SK-N-SH treated with all-trans-retinoic acid at 6 μM for 48 hours (cell line): ENCODE data around the gene IKZF1.

Source experiments
- ATAC-seq: fragments of 200-7000 bp; cut with Tn5 transposase; 3 replicates; pipeline ENCODE4 v1.9.1; 2020; ENCODE audit warnings: mild to moderate bottlenecking, moderate library complexity
- ARNTL ChIP-seq: fragments of 450-650 bp; formaldehyde crosslinking; IDR thresholded peaks from 2 replicates; pipeline ENCODE4 v1.5.0; 2020; ENCODE audit warnings: low read depth, mild to moderate bottlenecking, moderate library complexity, borderline replicate concordance
- BACH2 ChIP-seq: fragments of 250-450 bp; sonication (Bioruptor Pico); IDR thresholded peaks from 2 replicates; pipeline ENCODE4 v1.9.0; 2021; ENCODE audit warnings: mild to moderate bottlenecking, borderline replicate concordance
- ESRRG ChIP-seq: fragments of 250-450 bp; sonication (Bioruptor Pico); IDR thresholded peaks from 2 replicates; pipeline ENCODE4 v1.6.1; 2021; ENCODE audit warnings: mild to moderate bottlenecking
- GLIS3 ChIP-seq: fragments of 250-450 bp; sonication (Bioruptor Pico); IDR thresholded peaks from 2 replicates; pipeline ENCODE4 v1.5.0; 2020; ENCODE audit warnings: mild to moderate bottlenecking, moderate library complexity
- ISL1 ChIP-seq: fragments of 250-450 bp; sonication (Bioruptor Pico); IDR thresholded peaks from 2 replicates; pipeline ENCODE4 v2.1.2; 2022; ENCODE audit warnings: mild to moderate bottlenecking, moderate library complexity
- OSR1 ChIP-seq: fragments of 250-450 bp; sonication (Bioruptor Pico); IDR thresholded peaks from 2 replicates; pipeline ENCODE4 v1.8.0; 2022; ENCODE audit warnings: moderate library complexity, mild to moderate bottlenecking, inconsistent platforms
- PPARA ChIP-seq: fragments of 250-450 bp; sonication (Bioruptor Pico); IDR thresholded peaks from 2 replicates; pipeline ENCODE4 v1.5.0; 2020; ENCODE audit warnings: mild to moderate bottlenecking, borderline replicate concordance
- RARB ChIP-seq: fragments of 250-450 bp; sonication (Bioruptor Pico); IDR thresholded peaks from 2 replicates; pipeline ENCODE4 v1.8.0; 2021; ENCODE audit warnings: mild to moderate bottlenecking, moderate library complexity
- SNAI2 ChIP-seq: fragments of 250-450 bp; sonication (Bioruptor Pico); IDR thresholded peaks from 2 replicates; pipeline ENCODE4 v1.5.0; 2020; ENCODE audit warnings: mild to moderate bottlenecking, moderate library complexity
- TCF4 ChIP-seq: fragments of 250-450 bp; sonication (Bioruptor Pico); IDR thresholded peaks from 2 replicates; pipeline ENCODE4 v1.8.0; 2021; ENCODE audit warnings: mild to moderate bottlenecking, moderate library complexity, borderline replicate concordance
- TOX ChIP-seq: fragments of 250-450 bp; sonication (Bioruptor Pico); IDR thresholded peaks from 2 replicates; pipeline ENCODE4 v1.8.0; 2021; ENCODE audit warnings: mild to moderate bottlenecking, moderate library complexity, borderline replicate concordance
- ZC3H10 ChIP-seq: fragments of 250-450 bp; sonication (Bioruptor Pico); IDR thresholded peaks from 2 replicates; pipeline ENCODE4 v1.5.1; 2021; ENCODE audit warnings: mild to moderate bottlenecking, moderate library complexity
- ZFP3 ChIP-seq: fragments of 250-450 bp; sonication (Bioruptor Pico); IDR thresholded peaks from 2 replicates; pipeline ENCODE4 v1.5.0; 2020; ENCODE audit warnings: mild to moderate bottlenecking, moderate library complexity
- ZFP30 ChIP-seq: fragments of 450-650 bp; formaldehyde crosslinking; IDR thresholded peaks from 2 replicates; pipeline ENCODE4 v1.5.0; 2022; ENCODE audit warnings: mild to moderate bottlenecking, moderate library complexity
- ZNF565 ChIP-seq: fragments of 450-650 bp; formaldehyde crosslinking; conservative IDR thresholded peaks from 2 replicates; pipeline ENCODE4 v1.5.0; 2020; ENCODE audit warnings: low read depth, mild to moderate bottlenecking, moderate library complexity
- TF ChIP-seq, protein P1 (sequence below): fragments of 250-450 bp; sonication (Bioruptor Pico); IDR thresholded peaks from 2 replicates; pipeline ENCODE4 v1.5.0; 2020; ENCODE audit warnings: mild to moderate bottlenecking, moderate library complexity
- TF ChIP-seq, protein P2 (sequence below): fragments of 250-450 bp; sonication (Bioruptor Pico); IDR thresholded peaks from 2 replicates; pipeline ENCODE4 v1.5.1; 2021; ENCODE audit warnings: mild to moderate bottlenecking, moderate library complexity
- TF ChIP-seq, protein P3 (sequence below): fragments of 250-450 bp; sonication (Bioruptor Pico); IDR thresholded peaks from 2 replicates; pipeline ENCODE4 v1.8.0; 2020; ENCODE audit warnings: mild to moderate bottlenecking, moderate library complexity, borderline replicate concordance
- TF ChIP-seq, protein P4 (sequence below): fragments of 250-450 bp; sonication (Bioruptor Pico); IDR thresholded peaks from 2 replicates; pipeline ENCODE4 v1.5.1; 2020; ENCODE audit warnings: low read depth, mild to moderate bottlenecking, moderate library complexity

Gene IKZF1

DNA sequence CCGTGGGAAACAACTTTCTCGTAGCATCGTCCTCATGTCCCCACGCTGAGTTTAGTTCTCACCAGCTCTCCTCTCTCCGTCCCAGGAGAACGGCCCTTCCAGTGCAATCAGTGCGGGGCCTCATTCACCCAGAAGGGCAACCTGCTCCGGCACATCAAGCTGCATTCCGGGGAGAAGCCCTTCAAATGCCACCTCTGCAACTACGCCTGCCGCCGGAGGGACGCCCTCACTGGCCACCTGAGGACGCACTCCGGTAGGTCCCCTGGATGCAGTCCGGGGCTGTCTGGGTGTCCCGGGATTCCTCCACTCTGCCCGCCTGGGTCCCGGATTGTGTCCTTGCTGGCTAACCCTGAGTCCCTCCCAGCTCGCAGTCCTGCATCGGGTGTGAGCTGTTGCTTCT, 77.9 kb downstream of the IKZF1 start (continued):
- TF ChIP-seq, protein P1, sequence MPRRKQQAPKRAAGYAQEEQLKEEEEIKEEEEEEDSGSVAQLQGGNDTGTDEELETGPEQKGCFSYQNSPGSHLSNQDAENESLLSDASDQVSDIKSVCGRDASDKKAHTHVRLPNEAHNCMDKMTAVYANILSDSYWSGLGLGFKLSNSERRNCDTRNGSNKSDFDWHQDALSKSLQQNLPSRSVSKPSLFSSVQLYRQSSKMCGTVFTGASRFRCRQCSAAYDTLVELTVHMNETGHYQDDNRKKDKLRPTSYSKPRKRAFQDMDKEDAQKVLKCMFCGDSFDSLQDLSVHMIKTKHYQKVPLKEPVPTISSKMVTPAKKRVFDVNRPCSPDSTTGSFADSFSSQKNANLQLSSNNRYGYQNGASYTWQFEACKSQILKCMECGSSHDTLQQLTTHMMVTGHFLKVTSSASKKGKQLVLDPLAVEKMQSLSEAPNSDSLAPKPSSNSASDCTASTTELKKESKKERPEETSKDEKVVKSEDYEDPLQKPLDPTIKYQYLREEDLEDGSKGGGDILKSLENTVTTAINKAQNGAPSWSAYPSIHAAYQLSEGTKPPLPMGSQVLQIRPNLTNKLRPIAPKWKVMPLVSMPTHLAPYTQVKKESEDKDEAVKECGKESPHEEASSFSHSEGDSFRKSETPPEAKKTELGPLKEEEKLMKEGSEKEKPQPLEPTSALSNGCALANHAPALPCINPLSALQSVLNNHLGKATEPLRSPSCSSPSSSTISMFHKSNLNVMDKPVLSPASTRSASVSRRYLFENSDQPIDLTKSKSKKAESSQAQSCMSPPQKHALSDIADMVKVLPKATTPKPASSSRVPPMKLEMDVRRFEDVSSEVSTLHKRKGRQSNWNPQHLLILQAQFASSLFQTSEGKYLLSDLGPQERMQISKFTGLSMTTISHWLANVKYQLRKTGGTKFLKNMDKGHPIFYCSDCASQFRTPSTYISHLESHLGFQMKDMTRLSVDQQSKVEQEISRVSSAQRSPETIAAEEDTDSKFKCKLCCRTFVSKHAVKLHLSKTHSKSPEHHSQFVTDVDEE: no peak
- TF ChIP-seq, protein P2, sequence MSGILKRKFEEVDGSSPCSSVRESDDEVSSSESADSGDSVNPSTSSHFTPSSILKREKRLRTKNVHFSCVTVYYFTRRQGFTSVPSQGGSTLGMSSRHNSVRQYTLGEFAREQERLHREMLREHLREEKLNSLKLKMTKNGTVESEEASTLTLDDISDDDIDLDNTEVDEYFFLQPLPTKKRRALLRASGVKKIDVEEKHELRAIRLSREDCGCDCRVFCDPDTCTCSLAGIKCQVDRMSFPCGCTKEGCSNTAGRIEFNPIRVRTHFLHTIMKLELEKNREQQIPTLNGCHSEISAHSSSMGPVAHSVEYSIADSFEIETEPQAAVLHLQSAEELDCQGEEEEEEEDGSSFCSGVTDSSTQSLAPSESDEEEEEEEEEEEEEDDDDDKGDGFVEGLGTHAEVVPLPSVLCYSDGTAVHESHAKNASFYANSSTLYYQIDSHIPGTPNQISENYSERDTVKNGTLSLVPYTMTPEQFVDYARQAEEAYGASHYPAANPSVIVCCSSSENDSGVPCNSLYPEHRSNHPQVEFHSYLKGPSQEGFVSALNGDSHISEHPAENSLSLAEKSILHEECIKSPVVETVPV (CRISPR knock-in tag): no peak
- no peak for TF ChIP-seq SNAI2 (CRISPR knock-in tag)

DNA sequence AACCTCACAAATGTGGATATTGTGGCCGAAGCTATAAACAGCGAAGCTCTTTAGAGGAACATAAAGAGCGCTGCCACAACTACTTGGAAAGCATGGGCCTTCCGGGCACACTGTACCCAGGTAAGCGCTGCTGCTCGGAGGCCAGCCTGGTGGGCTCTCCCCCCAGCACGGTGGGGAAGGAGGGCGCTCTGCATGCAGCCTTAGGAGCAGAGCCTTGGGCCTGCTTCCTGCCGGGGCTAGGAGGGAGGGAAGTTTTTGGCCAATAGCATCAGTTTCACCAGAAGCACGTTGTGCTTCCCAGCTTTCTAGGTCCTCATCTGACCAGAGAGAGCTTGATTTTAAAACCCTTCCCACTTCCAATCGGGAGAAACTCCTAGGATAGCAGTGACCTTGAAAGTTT, 82.8 kb downstream of the IKZF1 start:
- no peak for ATAC-seq
- TF ChIP-seq, protein P3, sequence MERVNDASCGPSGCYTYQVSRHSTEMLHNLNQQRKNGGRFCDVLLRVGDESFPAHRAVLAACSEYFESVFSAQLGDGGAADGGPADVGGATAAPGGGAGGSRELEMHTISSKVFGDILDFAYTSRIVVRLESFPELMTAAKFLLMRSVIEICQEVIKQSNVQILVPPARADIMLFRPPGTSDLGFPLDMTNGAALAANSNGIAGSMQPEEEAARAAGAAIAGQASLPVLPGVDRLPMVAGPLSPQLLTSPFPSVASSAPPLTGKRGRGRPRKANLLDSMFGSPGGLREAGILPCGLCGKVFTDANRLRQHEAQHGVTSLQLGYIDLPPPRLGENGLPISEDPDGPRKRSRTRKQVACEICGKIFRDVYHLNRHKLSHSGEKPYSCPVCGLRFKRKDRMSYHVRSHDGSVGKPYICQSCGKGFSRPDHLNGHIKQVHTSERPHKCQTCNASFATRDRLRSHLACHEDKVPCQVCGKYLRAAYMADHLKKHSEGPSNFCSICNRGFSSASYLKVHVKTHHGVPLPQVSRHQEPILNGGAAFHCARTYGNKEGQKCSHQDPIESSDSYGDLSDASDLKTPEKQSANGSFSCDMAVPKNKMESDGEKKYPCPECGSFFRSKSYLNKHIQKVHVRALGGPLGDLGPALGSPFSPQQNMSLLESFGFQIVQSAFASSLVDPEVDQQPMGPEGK: no peak
- no peak for TF ChIP-seq ISL1 (CRISPR knock-in tag)
- TF ChIP-seq, protein P4, sequence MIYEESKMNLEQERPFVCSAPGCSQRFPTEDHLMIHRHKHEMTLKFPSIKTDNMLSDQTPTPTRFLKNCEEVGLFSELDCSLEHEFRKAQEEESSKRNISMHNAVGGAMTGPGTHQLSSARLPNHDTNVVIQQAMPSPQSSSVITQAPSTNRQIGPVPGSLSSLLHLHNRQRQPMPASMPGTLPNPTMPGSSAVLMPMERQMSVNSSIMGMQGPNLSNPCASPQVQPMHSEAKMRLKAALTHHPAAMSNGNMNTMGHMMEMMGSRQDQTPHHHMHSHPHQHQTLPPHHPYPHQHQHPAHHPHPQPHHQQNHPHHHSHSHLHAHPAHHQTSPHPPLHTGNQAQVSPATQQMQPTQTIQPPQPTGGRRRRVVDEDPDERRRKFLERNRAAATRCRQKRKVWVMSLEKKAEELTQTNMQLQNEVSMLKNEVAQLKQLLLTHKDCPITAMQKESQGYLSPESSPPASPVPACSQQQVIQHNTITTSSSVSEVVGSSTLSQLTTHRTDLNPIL (CRISPR knock-in tag): no peak
- TF ChIP-seq, protein P2 (CRISPR knock-in tag): no peak
- no peak for TF ChIP-seq ZFP30 (CRISPR knock-in tag)
- TF ChIP-seq ESRRG: no peak
- no peak for TF ChIP-seq PPARA (CRISPR knock-in tag)
- no peak for TF ChIP-seq ZC3H10 (CRISPR knock-in tag)
- TF ChIP-seq OSR1 (CRISPR knock-in tag): no peak
- no peak for TF ChIP-seq RARB (CRISPR knock-in tag)
- TF ChIP-seq, protein P1: no peak
- TF ChIP-seq ZFP3 (CRISPR knock-in tag): no peak
- TF ChIP-seq TOX (CRISPR knock-in tag): no peak
- TF ChIP-seq ZNF565 (CRISPR knock-in tag): no peak
- TF ChIP-seq BACH2 (CRISPR knock-in tag): no peak
- TF ChIP-seq SNAI2 (CRISPR knock-in tag): no peak
- no peak for TF ChIP-seq ARNTL
- TF ChIP-seq GLIS3 (CRISPR knock-in tag): no peak
- TF ChIP-seq TCF4 (CRISPR knock-in tag): no peak
- TF ChIP-seq, all 23 proteins: peak for 0

DNA sequence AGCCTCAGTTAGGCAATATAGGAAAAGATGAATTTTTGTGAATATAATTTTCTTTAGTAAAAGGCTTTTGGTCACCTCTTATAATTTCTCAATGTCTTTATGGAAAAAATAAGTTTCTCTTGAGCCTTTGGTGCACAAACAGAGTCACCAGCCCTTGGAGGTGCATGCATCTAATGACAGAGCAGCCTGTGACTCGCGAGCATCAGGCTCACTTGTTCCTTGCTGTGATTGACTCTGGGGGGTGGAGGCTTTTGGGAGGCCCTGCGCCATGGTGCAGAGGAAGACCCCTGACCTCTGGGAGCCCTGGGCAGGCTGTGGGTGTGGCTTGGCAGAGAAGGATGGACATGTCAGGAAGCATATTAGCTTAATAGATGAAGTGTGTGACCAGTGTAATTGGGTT, 85.4 kb downstream of the IKZF1 start:
- ATAC-seq: no peak
- TF ChIP-seq TCF4 (CRISPR knock-in tag) (no peak), ZNF565 (CRISPR knock-in tag) (no peak), BACH2 (CRISPR knock-in tag) (no peak)
